Hematopoietic multipotent progenitor cell treated with erythropoietin and hydrocortisone succinate and interleukin-3 and kit ligand, for 4 days (in vitro differentiated cells): ENCODE data around the gene P4HB.

Source experiments
- DNase-seq: peaks from one replicate; pipeline ENCODE4 v3.0.0-alpha.2; 2015

P4HB gene

GRCh38 chr17:81825841-81826466, 34.4 kb downstream of the P4HB start:
- DNase-seq: no peak

- no peak for DNase-seq
These were observed 35.7 kb downstream of the P4HB start for GRCh38 chr17:81824595-81824994.

DNA sequence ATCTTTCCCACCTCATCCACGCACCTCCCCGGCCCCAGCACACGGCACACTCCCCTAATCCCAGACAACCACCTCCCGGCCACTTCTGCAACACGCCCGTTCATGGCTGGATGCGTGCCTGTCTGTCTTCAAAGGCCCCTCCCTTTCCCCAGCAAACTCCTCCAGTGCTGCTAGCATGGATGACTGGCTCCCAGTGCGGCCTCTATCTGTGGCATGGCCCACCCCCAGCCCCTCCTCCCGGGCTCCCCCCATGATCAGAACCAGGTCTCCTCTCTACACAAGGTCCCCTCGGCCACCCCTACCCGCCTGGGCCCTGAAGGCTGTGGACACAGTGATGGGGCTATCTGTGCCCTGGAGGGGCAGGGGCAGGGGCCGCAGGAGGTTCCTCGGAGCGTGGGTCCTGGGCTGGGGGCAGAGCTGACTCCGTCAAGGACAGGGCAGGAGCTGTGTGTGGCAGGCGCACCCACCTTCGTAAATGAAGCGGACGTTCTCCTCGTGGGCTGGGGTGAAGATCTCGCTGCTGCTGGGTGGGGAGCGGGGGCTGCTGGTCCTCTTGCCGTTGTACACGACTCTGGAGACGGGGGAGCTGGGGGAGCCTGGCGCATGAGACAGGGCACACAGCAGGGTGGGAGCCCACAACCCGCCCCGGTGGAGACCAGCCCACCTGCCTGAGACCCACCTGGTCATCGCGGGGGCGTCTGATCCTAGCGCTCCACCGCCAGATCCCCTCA, 36.4 kb downstream of the P4HB start:
- no peak for DNase-seq

- no peak for DNase-seq
These were observed 37.1 kb downstream of the P4HB start for GRCh38 chr17:81822996-81823819.

DNA sequence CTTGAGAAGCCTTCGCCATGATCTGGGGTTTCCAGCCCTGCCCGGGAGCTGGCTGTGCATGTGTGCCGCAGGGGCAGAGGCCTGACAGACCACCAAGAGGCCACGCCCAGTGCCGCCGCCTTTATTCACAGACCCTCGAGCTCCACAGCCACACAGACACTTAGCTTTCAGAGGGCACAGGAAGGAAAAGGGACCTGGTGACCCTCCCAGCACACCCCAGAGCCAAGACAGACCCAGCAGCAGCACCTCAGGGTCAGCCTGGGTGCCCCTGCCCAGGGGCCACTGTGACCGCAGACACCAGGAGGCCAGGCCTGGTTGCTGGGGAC, 38.1 kb downstream of the P4HB start:
- DNase-seq: no peak

GRCh38 chr17:81821603-81822311, 38.6 kb downstream of the P4HB start:
- peak; percentile 86 for DNase-seq

DNA sequence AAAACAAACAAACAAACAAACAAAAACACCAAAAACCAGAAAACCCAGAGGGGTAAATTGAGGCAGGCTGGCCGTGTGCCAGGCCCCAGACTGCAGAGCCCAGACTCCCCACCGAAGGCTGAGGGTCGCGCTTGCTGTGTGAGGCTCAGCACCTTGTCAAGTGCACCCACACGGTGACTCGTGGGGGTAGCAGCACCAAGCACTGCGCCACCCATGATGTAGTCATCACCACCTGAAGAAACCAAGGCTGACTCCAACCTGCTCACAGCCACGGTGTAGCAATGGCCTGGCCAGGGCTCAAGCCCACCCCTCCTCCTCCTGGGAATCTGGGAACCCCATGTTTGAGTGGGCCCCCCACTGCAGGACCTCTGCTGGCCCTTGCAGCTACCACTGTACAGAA, 39.2 kb downstream of the P4HB start:
- no peak for DNase-seq

- DNase-seq: no peak
These were observed 40.6 kb downstream of the P4HB start for GRCh38 chr17:81819708-81820107.

- DNase-seq: no peak
These were observed 42.6 kb downstream of the P4HB start for GRCh38 chr17:81817758-81818147.

DNA sequence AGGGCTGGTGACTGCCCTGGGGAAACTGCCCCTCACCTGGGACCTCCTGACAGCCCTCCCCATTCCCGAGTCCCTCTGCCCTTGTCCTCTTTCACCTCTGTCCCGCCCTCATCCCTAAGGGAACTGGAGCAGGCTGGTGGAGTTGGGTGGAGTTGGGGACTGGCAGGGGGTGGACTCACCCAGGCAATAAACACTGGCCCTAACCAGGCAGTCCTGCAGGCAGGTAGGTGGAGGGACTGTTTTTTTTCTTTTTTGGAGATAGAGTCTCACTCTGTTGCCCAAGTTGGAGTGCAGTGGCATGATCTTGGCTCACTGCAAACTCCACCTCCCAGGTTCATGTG, 44.7 kb downstream of the P4HB start:
- no peak for DNase-seq

GRCh38 chr17:81814748-81815645, 45.3 kb downstream of the P4HB start:
- DNase-seq: no peak

- no peak for DNase-seq
These were observed 46.3 kb downstream of the P4HB start for GRCh38 chr17:81813861-81814683.

DNA sequence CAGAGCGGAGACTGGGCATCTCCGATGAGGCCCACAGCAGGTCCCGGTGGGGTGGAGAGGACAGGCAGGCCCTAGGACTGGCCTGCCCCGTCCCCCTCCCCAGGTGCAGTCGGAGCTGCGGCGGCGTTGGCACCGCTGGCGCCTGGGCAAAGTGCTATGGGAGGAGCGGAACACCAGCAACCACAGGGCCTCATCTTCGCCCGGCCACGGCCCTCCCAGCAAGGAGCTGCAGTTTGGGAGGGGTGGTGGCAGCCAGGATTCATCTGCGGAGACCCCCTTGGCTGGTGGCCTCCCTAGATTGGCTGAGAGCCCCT, 47.0 kb downstream of the P4HB start:
- no peak for DNase-seq

DNA sequence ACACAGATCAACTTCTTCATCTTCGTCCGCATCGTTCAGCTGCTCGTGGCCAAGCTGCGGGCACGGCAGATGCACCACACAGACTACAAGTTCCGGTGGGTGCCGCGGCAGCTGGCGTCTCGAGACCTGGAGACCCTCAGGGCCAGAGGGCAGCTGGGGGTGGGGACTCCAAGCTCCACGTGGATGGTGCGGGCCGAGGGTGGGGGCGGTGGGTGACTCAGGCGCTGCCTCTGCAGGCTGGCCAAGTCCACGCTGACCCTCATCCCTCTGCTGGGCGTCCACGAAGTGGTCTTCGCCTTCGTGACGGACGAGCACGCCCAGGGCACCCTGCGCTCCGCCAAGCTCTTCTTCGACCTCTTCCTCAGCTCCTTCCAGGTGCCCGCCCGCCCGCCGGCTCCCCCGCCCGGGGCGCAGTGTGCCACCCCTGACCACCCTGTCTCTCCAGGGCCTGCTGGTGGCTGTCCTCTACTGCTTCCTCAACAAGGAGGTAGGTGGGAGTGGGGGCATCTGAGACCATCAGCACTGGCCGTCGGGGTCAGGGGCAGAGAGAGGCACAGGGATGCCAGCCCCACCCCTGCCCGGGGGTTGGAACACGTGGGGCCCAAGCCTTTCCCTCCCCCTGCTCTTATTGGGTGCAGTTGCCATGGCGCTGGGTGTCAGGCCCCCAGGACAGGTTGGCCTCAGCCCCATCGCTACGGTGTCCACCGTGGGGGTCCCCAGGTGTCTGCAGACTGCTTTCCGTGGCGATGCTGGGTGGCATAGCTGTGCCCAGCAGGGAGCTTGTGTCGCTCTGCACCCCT, 47.6 kb downstream of the P4HB start:
- DNase-seq: no peak

DNA sequence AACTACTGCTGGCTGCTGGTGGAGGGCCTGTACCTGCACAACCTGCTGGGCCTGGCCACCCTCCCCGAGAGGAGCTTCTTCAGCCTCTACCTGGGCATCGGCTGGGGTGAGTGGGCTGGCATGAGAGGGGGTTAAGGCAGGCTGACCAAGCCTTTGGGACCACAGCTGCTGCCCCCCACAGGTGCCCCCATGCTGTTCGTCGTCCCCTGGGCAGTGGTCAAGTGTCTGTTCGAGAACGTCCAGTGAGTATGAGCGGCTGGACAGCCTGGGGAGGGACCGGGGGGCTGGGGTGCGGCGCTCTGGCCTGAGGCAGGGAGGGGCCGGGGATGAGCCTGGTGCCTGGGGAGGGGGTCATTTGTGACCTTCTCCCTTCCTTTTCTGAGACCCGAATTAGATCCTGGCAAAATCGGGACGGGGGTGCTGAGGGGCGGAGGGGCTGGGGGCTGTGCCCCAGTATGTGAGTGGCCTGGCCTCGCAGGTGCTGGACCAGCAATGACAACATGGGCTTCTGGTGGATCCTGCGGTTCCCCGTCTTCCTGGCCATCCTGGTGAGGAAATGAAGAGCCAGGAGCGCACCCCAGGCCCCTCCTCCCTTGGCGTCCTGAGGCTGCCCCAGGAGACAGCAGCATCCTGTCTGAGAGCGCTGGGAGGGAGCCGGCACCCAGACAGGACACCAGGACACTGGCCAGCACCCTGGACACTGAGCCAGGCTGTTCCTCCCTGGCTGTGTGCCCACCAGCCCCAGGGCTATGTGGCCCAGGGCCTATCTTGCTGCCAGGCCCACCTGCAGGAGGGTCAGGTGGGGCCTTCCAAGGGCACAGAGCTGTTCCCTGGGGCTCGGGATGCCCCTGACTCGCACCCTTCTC, 48.4 kb downstream of the P4HB start:
- no peak for DNase-seq

GRCh38 chr17:81810892-81811704, 49.2 kb downstream of the P4HB start:
- DNase-seq: no peak

DNA sequence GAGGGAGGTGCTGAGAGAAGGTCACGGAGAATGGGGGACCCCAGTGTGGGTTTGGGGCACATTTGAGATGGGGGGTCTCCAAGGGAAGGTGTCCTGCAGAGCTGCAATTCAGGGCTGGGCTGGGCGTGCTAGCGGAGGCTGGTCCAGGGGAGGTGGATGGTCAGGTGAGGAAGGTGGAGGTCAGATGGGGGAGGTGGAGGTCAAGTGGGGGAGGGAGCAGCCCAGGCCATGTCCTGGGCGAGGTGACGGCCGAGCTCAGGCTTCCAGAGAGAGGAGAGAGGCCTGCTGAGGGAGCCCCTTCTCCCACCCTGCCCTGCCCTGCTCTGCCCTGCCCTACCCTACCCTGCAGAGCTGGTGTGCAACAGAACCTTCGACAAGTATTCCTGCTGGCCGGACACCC, 49.9 kb downstream of the P4HB start:
- DNase-seq: no peak

GRCh38 chr17:81809556-81809998, 50.8 kb downstream of the P4HB start:
- DNase-seq: no peak
